GM10248 (cell line): Measurements from ENCODE around the gene POLA2.
"Not testable (repeated sequence)": the region's sequence is repeated elsewhere in the genome, so short reads cannot be mapped to it uniquely, and the experiment has no call there.

Experiments used
- CTCF ChIA-PET: fragments of 300-600 bp; sonication (Branson Sonifier 250); formaldehyde crosslinking; extraction: SDS; loops from one replicate; lab custom pipeline; 2021; ENCODE audit warnings: antibody characterized with exemption; lab: Yijun Ruan, JAX
- POLR2A ChIA-PET: fragments of 350-650 bp; sonication (Branson Sonifier 250); formaldehyde crosslinking; extraction: SDS; loops from one replicate; lab custom pipeline; 2020; ENCODE audit warnings: antibody characterized with exemption; lab: Yijun Ruan, JAX
- DNase-seq: peaks from one replicate; pipeline ENCODE4 v3.0.0; 2012; ENCODE audit errors: extremely low spot score
- TF ChIP-seq, protein P1 (sequence below): IDR thresholded peaks from 2 replicates; pipeline ENCODE4 v1.5.1; 2012; ENCODE audit warnings: mild to moderate bottlenecking, low read depth; ENCODE audit errors: extremely low read depth, missing control alignments, control extremely low read depth

POLA2 gene

DNA sequence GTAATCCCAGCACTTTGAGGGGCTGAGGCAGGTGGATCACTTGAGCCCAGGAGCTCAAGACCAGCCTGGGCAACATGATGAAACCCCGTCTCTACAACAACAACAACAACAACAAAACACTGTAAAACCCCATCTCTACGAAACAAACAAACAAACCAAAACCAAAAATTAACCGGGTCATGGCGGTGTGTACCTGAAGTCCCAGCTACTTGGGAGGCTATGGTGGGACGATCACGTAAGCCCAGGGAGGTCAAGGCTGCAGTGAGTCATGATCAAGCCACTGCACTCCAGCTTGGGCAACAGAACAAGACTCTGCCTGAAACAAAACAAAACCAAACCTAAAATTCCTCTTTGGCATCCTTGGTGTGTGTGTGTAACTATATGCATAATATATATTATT, 7.0 kb upstream of the POLA2 start:
- no peak for DNase-seq
- TF ChIP-seq, protein P1, sequence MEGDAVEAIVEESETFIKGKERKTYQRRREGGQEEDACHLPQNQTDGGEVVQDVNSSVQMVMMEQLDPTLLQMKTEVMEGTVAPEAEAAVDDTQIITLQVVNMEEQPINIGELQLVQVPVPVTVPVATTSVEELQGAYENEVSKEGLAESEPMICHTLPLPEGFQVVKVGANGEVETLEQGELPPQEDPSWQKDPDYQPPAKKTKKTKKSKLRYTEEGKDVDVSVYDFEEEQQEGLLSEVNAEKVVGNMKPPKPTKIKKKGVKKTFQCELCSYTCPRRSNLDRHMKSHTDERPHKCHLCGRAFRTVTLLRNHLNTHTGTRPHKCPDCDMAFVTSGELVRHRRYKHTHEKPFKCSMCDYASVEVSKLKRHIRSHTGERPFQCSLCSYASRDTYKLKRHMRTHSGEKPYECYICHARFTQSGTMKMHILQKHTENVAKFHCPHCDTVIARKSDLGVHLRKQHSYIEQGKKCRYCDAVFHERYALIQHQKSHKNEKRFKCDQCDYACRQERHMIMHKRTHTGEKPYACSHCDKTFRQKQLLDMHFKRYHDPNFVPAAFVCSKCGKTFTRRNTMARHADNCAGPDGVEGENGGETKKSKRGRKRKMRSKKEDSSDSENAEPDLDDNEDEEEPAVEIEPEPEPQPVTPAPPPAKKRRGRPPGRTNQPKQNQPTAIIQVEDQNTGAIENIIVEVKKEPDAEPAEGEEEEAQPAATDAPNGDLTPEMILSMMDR, result no peak
- CTCF ChIA-PET, result interaction anchor here (0.8 to 2.7 kb wide), 7 partner anchors 10 to 89 kb away, joined by 3 to 13 read pairs (median 3); partner anchors contain the start of gene SPDYC
- POLR2A ChIA-PET, result no interaction called here

DNA sequence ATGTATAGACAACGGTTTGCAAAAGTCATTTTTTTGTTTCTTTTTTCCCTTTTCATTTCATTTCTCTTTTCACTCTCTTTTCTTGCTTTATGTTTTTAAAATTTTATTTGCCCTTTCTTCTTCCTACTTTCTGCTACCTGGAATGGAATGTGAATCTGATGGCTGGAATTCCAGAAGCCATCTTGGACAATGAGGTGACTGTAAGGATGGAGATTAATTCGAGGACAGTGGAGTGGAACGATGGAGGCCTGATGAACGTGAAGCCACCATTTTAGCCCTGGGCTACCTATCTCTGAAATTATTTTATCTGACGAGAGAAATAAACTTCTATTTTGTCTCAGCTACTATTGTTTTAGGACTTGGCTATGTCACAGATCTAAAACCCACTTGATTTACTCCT, 2.8 kb upstream of the POLA2 start:
- POLR2A ChIA-PET, result no interaction called here
- no peak for DNase-seq
- TF ChIP-seq, protein P1, result no peak
- CTCF ChIA-PET, result interaction anchor here (1.2 to 1.7 kb wide), 3 partner anchors 9 to 56 kb away, joined by 3 to 4 read pairs (median 4); no protein-coding TSS in a partner anchor

DNA sequence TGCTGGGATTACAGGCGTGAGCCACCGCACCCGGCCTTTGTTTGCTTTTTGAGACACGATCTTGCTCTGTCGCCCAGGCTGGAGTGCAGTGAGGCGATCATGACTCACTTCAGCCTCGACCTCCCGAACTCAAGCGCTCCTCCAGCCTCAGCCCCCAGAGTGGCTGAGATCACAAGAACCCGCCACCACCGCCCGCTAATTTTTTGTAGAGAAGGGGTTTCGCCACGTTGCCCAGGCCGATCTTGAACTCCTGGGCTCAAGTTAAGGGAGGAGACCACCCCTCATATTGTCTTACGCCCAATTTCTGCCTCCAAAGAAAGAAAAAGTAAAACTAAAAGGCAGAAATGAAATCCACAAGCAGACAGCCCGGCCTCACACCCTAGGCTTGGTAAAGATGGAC, 1.5 kb upstream of the POLA2 start:
- TF ChIP-seq, protein P1, result no peak
- CTCF ChIA-PET, result no interaction called here
- POLR2A ChIA-PET, result no interaction called here
- no peak for DNase-seq

DNA sequence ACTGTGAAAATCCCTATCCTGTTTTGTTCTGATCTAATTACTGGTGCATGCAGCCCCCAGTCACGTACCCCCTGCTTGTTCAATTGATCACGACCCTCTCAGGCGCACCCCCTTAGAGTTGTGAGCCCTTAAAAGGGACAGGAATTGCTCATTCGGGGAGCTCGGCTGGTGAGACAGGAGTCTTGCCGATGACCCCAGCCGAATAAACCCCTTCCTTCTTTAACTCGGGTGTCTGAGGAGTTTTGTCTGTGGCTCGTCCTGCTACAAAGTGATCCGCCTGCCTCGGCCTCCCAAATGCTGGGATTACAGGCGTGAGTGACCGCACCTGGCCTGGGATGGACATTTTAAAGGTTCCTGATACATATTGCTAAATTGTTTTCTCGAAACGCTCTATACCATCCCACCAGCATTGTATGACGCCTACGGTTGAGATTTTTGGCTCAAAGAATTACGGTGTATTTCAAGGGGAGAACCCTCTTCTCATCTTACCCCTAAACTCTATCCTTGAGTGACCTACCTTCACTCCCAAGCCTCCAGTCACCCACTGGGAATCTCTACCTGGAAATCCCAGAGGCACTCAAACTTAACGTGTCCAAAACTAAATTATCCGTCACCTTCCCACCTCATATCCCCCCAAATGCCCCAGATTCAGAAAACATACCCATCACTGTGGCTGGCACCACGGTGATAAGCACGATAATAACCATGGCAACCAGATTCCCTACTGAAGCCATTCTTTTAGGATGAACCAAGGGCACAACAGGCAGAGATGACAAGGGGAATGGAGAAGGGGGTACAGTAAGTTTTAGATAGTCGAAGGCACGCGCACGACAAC, 789 bp upstream of the POLA2 start:
- no peak for DNase-seq
- CTCF ChIA-PET, result interaction anchor here (0.9 to 6.7 kb wide), 11 partner anchors 10 to 266 kb away, joined by 3 to 49 read pairs (median 3); partner anchors contain the start of gene CDC42EP2
- TF ChIP-seq, protein P1, result no peak
- POLR2A ChIA-PET, result interaction anchor here (0.9 to 1.5 kb wide), 3 partner anchors 14 to 245 kb away, joined by 4 to 5 read pairs (median 4); partner anchors contain the start of gene ZNHIT2

DNA sequence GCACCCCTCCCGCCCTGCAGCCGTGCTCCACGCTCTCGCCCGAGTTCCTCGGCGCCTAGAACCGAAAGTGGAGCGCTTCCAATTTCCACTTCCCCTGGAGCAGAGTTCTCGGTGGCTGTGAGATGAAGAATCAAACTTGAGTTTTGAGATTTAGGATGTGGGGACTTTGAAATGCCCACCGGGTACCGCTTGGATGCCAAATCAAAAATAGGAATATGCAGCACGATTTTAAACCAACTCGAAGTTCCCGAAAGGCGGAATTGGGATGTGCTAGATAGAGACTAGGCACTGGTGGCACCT, 569 bp downstream of the POLA2 start:
- ChIA-PET POLR2A (interaction anchor here (0.5 to 1.9 kb wide), 9 partner anchors 17 to 255 kb away, joined by 3 to 7 read pairs (median 5); partner anchors contain the start of genes MALAT1 and ZNHIT2), CTCF (interaction anchor here (0.9 to 6.7 kb wide), 14 partner anchors 10 to 264 kb away, joined by 3 to 49 read pairs (median 3); partner anchors contain the start of gene CDC42EP2)
- no peak for DNase-seq
- TF ChIP-seq, protein P1, result no peak

DNA sequence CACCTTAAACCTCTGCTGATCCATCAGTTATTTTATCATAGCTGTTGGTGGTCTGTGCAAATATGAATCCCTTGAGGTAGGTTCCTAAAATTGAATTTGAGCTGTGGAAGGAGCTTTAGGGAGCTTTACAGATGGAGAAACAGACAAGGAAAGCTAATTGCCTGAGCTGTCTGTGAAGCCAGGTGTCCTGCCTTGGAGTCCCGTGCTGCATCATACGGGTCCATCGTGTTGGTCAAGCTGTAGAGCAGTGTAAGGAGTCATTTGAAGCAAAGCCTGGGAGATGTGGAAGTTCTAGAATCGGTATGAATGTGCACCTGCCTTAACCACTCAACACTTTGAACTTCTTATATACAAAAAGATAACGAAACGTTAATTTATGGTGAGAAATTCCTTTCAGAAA, 1.0 kb downstream of the POLA2 start:
- no peak for DNase-seq
- CTCF ChIA-PET, result interaction anchor here (0.7 to 6.7 kb wide), 14 partner anchors 9 to 125 kb away, joined by 3 to 49 read pairs (median 3); partner anchors contain the start of gene CDC42EP2
- TF ChIP-seq, protein P1, result no peak
- POLR2A ChIA-PET, result interaction anchor here (0.7 to 1.9 kb wide), 4 partner anchors 17 to 236 kb away, joined by 3 to 7 read pairs (median 4); partner anchors contain the start of genes MALAT1 and ZNHIT2

DNA sequence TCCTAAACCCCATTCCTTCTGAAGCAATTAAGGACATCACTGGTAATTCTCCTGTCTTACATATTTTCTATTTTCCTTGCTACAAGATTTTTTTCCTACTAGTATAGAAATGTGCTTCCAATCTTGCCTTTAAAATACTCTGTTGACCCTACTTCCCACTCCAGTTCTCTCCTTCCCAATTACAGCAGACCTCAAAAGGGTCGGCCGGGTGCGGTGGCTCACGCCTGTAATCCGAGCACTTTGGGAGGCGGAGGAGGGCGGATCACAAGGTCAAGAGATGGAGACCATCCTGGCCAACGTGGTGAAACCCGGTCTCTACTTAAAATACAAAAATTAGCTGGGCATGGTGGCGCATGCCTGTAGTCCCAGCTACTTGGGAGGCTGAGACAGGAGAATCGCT, 3.0 kb downstream of the POLA2 start:
- DNase-seq, POLR2A ChIA-PET: not testable (repeated sequence)
- CTCF ChIA-PET, result interaction anchor here (1.2 to 6.7 kb wide), 8 partner anchors 10 to 154 kb away, joined by 3 to 54 read pairs (median 6); partner anchors contain the start of genes CDC42EP2 and TM7SF2
